ENCODE data around the gene ABHD14A.
A peak's percentile ranks its signal among the peaks of the same experiment; 100 is the strongest.
"Not testable (repeated sequence)": the region's sequence is repeated elsewhere in the genome, so short reads cannot be mapped to it uniquely, and the experiment has no call there.

ABHD14A gene

DNA sequence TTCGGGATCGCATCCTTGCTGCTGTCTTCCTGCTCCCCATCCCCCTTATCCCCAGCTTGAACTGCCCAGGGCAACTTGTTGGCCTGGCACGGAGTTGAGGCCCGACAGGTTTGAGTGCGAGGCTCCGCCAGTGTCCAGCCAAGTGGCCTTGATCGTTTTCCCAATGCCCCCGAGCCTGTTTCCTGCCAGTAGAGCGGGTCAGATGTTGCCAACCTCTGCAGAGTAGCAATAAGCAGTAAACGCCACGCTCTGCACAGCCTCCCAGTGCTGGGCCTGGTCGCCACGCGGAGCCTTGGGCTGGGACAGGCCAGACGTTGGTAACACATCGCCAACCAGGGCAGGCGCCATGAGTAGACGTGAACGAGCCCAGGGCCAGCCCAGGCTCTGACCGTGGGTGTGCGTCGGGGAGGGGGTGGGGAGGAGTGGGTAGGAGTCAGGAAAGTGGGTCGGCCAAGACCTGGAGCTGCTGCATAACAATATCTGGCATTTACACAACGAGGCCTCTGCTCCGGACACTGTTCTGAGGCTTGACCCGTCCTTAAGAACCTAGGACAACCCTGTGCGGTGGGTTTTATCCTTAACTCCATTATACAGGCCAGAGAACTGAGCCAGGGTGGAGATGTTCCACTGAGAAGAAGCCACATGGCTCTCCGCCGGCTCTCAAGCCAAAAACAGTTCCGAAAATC is 444 bp upstream of the ABHD14A start:
- no peak for DNase-seq (ENCODE audit: low read depth)

DNA sequence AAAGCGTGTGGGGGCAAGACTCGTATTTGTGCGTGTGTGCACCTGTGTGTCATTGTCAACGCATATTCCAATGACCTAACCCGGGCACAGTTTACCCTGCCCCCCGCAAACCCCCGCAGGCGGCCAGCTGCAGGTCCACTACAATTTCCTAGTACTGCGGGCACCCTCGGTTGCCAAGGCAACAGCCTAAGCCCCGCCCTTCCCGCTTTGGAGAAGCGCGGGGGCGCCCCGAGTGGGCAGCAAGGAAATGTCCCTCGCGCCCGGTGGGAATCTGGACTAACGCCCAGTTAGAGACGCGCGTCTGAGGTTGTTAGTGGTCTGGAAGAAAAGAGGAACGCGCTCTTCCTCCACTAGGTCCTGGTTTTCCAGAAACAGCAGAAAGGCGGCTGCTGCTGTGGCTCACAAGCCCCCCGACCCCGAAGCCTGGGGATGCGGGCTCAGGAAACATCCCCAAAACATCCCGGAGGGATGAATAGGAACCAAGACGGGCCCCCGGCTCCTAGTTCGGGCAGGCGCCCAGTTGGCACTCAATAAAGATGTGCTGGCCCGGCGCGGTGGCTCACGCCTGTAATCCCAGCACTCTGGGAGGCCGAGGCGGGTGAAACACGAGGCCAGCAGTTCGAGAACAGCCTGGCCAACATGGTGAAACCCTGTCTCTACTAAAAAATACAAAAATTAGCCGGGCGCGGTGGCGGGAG is 1.1 kb downstream of the ABHD14A start:
- no peak for DNase-seq (ENCODE audit: low read depth)

DNA sequence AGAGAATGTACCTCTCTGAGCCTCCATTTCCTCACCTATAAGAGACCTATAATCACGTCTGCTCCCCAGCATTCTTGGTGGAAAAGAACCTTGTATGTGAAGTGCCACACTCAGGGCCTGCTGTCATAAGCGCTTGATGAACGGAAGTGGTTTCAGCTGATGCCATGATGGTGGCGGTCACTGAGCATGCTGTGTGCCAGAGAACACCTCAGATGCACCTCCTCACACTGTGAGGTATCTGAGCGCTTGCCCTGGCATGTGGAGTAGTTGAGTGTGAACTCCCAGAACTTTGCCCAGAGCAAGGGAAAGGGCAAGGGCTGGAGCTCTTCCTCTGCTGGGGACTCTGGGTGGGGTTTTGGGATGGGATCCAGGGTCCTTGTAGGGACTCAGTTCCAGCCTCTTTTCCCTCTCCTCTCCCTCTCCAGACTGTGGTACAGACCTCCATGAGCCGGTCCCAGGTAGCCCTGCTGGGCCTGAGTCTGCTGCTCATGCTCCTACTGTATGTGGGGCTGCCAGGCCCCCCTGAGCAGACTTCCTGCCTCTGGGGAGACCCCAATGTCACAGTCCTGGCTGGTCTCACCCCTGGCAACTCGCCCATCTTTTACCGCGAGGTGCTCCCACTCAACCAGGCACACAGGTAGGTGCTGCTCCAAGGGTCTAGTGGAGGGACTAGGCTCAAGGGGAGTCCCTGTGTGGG is 2.7 kb downstream of the ABHD14A start:
- no peak for DNase-seq (ENCODE audit: low read depth)

DNA sequence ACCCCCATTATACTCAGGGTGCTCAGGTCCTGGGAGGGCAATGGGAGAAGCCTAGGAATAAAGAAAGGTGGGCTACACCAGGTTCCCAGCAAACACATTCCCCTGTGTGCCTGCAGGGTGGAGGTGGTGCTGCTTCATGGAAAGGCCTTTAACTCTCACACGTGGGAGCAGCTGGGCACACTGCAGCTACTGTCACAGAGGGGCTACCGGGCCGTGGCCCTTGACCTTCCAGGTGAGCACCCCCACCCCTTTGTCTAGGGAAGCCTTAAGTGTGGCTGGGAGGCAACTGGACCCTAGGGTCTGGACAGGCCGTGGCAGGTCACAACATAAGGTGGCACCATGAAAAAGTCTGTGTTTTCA is 3.3 kb downstream of the ABHD14A start:
- DNase-seq (ENCODE audit: low read depth): no peak

DNA sequence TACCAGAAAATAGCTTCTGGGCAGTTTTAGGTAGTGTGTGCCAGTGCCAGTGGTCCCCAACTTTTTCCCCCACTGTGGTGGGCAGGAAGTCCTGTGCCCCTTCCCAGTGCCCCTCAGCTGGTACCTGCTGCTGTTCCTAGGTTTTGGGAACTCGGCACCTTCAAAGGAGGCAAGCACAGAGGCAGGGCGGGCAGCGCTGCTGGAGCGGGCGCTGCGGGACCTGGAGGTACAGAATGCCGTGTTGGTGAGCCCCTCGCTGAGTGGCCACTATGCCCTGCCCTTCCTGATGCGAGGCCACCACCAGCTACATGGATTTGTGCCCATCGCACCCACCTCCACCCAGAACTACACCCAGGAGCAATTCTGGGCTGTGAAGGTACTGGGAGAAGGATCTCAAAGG is 5.4 kb downstream of the ABHD14A start:
- DNase-seq (ENCODE audit: low read depth): no peak

DNA sequence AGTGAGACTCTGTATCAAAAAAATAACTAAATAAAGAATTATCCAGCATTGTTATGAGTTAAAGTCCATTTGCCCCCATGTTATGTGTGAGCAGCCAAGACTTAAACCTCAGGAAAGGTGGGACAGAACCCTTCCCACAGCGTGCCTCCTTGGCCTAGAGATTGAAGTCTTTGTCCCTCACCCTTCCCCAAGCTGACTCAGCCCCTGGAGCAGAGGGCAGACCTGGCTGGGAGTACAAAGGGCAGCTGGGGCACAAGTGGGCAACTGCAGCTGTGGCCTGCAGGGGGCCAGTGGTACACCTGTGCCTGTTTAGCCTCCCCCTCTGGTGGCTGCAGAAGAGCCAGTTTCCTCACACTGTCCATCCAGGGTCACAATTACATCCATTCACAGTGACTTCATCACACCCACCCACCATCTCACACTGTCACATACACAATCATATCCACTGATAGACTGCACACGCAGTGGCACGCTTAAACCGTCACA is 7.5 kb downstream of the ABHD14A start:
- DNase-seq (ENCODE audit: low read depth): no peak

DNA sequence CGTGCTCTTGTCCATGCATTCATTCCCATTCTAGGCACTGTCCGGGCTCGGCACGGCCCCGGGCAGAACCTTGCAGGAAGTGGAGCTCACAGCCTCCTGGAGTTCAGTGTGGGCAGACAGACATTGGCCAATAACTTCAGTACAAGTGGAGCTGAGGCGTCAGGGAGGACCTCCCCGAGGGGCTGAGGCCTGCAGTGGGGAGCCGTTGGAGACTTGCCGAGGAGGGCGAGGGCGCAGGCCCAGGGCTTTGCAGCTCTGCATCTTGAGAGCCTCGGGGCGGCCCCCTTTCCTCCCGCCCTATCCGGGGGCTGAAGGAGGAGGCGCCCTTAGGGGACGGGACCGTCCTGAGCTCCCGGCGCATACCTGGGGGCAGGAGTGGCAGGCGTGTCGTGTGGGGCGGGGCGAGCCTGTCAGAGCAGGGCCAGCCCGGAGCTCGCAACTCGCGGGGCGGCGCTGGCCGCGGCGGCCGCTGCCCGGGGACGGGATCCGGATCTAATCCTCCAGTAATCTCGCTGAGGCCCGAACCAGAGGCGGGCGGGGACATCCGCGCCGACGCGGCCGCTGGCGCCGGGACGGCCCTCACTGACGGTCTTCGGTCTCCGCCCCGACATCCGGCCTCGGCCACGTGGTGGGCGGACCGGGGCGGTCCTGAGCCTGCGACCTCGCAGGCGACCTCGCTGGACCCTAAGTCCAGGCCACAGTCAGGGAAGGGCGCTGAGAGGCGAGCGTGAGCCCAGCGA is 8.1 kb downstream of the ABHD14A start, which contains the start of gene ACY1:
TSS of gene ACY1 (plus strand) at position 698 of the 740 bp plus-strand sequence. CDS start 530 bp downstream, outside the sequence.
- DNase-seq (ENCODE audit: low read depth): peak; percentile 73

DNA sequence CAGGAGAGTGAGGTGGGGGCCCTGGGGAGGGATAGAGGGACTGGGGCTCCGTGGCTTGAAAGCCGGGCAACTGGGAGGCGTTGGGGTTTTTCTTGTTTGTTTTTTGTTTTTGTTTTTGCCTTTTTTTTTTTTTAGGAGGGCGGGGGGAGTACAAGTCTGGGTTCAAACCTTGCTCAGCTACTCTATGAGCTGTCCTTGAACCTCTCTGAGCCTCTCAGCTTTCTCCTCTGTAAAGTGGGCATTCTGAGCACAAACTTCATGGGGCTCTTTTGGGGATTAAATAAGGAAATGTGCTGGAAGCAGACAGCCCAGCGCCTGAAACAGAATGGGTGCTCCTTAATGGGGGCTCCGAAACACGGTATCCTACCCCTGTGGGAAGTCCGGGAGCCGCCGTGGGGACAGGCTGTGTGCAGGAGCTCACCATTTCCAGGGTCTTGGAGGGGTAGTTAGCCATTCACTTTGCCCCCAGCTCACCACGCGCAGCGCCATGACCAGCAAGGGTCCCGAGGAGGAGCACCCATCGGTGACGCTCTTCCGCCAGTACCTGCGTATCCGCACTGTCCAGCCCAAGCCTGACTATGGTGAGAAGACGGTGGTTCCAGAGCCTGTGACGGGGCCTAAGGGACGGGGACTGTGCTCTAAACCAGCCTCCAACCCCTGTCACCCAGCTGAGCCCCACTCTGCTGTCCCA is 8.9 kb downstream of the ABHD14A start:
- no peak for DNase-seq (ENCODE audit: low read depth)

DNA sequence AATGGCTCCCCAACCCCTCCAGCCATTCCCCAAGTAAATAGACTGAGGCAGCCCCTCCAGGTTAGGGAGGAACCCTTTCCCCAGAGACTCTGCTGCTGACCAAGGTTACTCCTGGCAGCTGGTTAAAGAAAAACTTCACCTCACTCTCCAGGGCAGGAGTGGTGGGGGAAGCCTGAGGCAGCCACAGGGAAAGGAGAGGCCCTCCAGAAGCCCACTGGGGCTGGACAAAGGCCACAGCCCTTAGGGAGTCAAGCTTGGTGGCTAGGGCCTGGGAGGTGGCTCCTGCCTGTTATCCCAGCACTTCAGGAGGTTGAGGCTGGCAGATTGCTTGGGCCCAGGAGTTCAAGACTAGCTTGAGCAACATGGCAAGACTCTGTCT is 9.4 kb downstream of the ABHD14A start:
- no peak for DNase-seq (ENCODE audit: low read depth)

DNA sequence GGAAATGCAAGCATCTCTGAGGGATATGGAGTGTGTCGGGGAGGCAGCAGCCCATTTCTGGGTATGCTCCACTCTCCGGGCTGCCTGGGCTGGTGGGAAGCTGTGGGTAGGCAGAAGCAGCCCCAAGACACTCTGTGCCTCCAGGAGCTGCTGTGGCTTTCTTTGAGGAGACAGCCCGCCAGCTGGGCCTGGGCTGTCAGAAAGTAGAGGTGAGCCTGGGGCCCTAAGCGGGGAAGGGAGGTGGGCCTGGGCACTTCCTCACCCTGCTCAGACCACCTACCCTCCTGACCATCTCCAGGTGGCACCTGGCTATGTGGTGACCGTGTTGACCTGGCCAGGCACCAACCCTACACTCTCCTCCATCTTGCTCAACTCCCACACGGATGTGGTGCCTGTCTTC is 10.2 kb downstream of the ABHD14A start:
- DNase-seq (ENCODE audit: low read depth): no peak

DNA sequence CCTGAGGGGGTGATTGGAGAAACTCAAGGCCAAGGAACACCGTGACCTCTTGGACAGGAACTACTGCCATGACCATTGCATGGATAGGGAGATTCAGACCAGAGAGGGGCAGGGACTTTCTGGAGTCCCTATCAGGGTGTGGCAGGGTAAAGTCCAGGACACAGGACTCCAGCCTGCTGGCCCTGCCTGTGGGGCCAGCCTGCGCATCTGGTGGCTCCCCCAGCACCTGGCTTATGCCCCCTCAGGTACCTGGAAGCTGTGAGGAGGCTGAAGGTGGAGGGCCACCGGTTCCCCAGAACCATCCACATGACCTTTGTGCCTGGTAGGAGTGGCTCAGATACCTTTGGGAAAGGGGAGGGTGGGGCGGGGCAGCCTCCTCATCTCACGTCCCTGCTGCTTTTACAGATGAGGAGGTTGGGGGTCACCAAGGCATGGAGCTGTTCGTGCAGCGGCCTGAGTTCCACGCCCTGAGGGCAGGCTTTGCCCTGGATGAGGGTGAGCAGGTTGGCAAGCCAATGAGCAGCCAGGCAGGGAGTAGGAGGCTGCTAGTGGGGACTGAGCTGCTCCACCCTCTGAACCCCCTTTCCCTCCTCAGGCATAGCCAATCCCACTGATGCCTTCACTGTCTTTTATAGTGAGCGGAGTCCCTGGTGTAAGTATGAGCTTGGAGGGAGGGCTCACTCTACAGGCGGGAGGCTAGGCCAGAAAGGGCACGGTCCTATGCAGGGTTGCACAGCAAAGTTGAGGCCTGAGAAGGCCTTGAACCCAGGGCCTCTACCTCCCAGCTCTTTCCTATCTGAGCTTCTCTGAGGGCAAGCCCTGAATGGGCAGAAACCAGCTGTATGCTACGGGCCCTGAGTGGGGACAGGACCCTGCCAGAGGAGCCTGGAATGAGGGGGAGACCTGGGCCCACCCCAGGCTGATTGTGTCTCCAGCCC is 11.4 kb downstream of the ABHD14A start:
- no peak for DNase-seq (ENCODE audit: low read depth)

DNA sequence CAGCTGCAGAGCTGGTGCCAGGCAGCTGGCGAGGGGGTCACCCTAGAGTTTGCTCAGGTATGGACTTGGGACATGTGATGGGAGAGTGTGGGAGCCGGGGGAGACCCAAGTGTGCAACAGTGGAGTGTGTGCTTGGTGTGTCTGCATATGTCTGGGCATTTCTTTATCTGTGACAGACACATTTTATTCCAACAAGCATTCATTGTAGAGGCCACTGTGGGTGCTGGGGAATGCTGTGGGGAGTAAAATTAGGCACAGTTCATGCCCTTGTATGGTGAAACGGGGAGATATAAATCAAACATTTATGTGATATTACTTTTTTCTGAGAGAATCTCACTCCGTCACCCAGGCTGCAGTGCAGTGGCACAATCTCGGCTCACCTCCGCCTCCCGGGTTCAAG is 12.7 kb downstream of the ABHD14A start:
- DNase-seq (ENCODE audit: low read depth): no peak

DNA sequence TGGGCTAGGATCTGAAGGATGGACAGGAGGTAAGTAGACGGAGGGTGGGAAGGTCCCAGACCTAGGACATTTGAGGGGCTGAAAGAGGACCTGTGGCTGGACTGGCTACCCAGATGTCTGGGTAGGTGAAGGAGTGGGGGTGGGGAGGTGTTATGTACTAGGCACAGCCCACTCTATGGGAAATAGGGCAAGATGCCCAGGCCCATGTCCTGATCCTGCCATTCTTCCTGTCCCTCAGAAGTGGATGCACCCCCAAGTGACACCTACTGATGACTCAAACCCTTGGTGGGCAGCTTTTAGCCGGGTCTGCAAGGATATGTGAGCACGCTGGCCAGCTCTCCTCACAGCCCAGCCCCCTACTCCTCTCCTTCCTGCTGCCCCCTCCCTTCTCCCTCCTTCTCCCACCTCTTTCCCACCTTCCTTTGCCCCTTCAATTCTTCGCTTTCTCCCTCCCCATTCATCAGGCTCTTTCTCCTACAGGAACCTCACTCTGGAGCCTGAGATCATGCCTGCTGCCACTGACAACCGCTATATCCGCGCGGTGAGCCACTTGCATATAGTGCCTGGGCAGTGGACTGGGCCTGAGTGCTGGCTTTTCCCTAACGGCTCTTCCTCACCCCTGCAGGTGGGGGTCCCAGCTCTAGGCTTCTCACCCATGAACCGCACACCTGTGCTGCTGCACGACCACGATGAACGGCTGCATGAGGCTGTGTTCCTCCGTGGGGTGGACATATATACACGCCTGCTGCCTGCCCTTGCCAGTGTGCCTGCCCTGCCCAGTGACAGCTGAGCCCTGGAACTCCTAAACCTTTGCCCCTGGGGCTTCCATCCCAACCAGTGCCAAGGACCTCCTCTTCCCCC is 13.7 kb downstream of the ABHD14A start:
- no peak for DNase-seq (ENCODE audit: low read depth)

DNA sequence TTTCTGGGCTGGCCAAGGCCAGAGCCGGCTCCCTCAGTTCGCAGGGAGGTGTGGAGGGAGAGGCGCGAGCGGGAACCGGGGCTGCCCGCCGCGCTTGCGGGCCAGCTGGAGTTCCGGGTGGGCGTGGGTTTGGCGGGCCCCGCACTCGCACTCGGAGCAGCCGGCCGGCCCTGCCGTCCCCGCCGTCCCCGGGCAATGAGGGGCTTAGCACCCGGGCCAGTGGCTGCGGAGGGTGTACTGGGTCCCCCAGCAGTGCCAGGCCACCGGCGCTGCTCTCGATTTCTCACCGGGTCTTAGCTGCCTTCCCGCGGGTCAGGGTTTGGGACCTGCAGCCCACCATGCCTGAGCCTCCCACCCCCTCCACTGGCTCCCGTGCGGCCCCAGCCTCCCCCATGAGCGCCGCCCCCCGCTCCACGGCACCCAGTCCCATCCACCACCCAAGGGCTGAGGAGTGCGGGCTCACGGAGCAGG is 15.7 kb downstream of the ABHD14A start:
- not testable (repeated sequence) for DNase-seq (ENCODE audit: low read depth)

DNA sequence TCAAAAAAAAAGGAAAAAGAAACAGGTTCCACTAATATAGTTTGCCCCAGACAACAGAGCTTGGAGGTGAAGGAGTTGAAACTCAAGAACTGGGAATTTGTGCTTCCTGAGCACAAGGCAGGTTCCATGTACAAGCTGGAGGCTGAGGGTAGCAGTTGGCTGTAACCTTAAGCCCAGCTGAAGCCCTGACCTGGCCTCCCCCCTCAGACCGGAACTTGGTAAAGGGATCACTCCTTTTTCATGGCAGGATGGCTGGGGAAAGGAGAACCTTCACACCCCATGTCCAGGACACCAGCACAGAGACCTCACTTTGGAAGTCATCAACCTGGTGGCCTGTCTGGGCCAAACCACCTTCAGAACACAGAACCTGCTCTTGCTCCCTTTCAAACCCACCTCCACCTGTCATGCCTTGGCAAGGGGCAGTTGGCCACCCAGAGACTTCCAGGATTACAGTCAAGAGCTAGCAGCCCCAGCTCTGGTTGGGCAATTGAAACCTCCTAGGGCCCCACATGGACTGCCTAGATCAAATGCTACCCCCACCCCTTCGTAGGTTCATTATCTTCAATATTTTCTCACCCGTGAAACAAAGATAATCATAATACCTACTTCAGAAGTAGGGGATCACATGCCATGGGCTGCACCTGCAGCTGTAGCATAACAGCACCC is 17.3 kb downstream of the ABHD14A start:
- DNase-seq (ENCODE audit: low read depth): no peak

DNA sequence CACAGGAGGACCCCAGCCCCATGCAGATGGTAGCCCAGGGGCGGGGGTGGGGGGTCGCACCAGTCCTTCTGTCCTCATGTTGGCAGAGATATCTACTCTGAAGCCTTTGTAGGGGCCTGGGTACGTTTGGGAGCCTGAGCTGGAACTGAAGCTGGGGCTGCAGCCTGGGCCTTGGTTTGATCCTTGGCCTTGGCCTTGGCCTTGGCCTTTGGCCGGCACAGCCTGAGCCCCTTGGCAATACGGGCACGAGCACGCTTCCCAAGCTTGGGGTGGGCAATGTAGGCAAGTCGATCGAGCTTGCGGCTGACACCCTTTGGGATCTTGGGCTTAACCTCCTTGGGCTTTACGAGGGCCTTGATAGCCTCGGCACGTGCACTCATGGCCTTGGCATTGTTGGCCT is 18.8 kb downstream of the ABHD14A start:
- DNase-seq (ENCODE audit: low read depth): not testable (repeated sequence)

DNA sequence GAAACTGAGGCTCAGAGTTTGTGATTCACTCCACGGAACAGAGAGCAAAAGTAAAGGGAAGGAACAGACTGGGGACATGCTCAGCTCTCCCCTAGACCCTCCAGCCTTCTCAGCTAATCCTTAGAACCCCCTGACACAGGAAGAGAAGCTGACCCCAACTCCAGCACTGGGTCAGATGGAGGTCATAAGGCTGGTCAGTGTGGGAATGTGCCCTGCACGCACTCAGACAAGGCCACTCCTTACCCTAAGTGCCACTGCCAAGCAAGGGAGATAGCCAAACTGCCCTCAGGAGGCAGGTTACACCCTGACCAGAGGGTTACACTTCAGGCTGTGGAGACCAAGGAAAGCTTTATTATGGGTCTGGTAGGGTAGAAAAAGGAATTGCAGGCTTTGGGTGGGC is 19.7 kb downstream of the ABHD14A start:
- no peak for DNase-seq (ENCODE audit: low read depth)

DNA sequence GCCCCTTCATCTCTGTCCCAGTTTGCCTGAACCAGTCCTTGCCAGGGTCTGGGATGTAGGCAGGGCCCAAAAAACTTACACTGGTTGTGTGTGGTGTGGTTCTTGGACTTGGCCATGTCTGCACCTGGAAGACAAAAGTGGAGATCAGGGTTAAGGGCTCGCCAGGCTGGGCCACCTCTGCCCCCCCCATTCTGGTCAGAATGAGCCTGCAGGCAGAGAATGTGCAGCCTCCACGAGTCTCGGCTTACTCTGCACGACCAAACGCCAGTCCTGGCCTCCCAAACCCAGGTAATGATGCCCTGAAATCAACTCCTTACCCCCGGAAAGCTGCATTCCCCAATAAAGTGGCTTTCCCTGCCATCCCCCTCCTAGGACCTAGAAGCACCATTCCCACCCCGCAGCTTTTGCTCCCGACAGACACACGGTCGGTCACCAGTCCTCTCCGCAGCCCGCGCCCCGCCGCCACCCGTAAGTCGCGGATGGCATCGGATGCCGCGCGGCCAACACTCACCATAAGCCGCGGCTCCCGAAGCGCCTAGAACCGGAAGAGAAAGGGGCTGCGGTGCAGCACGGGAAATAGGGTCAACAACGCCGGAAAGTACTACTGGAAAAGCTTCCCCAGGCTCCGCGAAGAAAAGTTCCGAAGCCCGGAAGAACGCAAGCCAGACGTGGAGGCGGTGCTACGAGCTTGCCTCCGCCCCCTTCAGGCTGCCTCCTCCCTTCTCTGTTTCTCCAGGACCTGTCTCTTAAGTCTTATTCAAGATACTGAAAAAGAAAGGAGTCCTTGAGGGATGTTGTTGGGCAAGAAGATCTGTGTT is 20.7 kb downstream of the ABHD14A start, which contains the start of gene RPL29:
TSS of gene RPL29 (minus strand) at position 550 of the 818 bp plus-strand sequence. CDS start at position 116, 434 bp downstream.
- peak; percentile 83 for DNase-seq (ENCODE audit: low read depth)

Measured in T-helper 22 cell (primary cell).